ENCODE measurements around the gene HEMK1.

GRCh38 chr3:50644561-50644960 is 75.2 kb downstream of the HEMK1 start:
- TF ChIP-seq EP300 (IDR thresholded peaks at IDR 0.05) (no peak), CTCF (IDR thresholded peaks at IDR 0.05) (no peak), POLR2A (IDR thresholded peaks at IDR 0.05; ENCODE audit: low read depth) (no peak)

Measured in esophagus muscularis mucosa (tissue), 4 donors.